Keratinocyte (primary cell): ENCODE measurements around the gene OR14J1. TPM values are rescaled to one million over a fixed set of nuclear protein-coding genes. Genes with fewer than 3 reads are reported as not detected.

ENCODE experiments used
- DNase-seq: peaks from one replicate; pipeline ENCODE4 v3.0.0-alpha.2; 2011; ENCODE audit warnings: low read depth, missing footprints, low spot score
- FAIRE-seq: peaks from 2 replicates; lab custom pipeline; 2011; peaks lifted over from hg19 to GRCh38; lab: Jason Lieb, UNC
- H2AFZ ChIP-seq: 2 replicates; pipeline ENCODE4 v1.6.0; 2012; ENCODE audit warnings: low read length, control low read depth, inconsistent platforms; ENCODE audit not compliant: control insufficient read depth
- H3K27ac ChIP-seq: 2 replicates; pipeline ENCODE4 v1.5.1; 2011; ENCODE audit warnings: low read length; ENCODE audit not compliant: control insufficient read depth, insufficient read depth
- H3K27me3 ChIP-seq: 3 replicates; pipeline ENCODE4 v1.6.0; 2011; ENCODE audit warnings: low read length; ENCODE audit not compliant: control insufficient read depth, insufficient read depth; ENCODE audit errors: extremely low read depth
- H3K36me3 ChIP-seq, 2 experiments: 2 replicates in 1 of 2; 3 replicates in 1 of 2; pipeline ENCODE4 v1.5.1; 2011; ENCODE audit warnings: low read length in 2 of 2, mild to moderate bottlenecking in 1 of 2; ENCODE audit not compliant: control insufficient read depth in 2 of 2, insufficient read depth in 2 of 2; ENCODE audit errors: extremely low read depth in 1 of 2
- H3K4me1 ChIP-seq: 3 replicates; pipeline ENCODE4 v1.5.1; 2011; ENCODE audit warnings: low read length; ENCODE audit not compliant: control insufficient read depth, insufficient read depth; ENCODE audit errors: extremely low read depth
- H3K4me2 ChIP-seq: 3 replicates; pipeline ENCODE4 v1.6.0; 2011; ENCODE audit warnings: low read depth, low read length; ENCODE audit not compliant: control insufficient read depth, insufficient read depth; ENCODE audit errors: extremely low read depth
- H3K4me3 ChIP-seq, 3 experiments: fragments of 200-600 bp in 1 of 3; sonication (generic) in 1 of 3; 2 replicates in 2 of 3; 3 replicates in 1 of 3; pipeline ENCODE4 v1.5.1; 2011 to 2016; ENCODE audit warnings: low read length in 3 of 3, mild to moderate bottlenecking in 3 of 3, control low read depth in 2 of 3, inconsistent platforms in 1 of 3, low read depth in 1 of 3, mixed read lengths in 1 of 3, mixed run types in 1 of 3, moderate library complexity in 1 of 3; ENCODE audit not compliant: control insufficient read depth in 2 of 3, insufficient read depth in 2 of 3; ENCODE audit errors: extremely low read depth in 1 of 3
- H3K79me2 ChIP-seq: 2 replicates; pipeline ENCODE4 v1.6.0; 2012; ENCODE audit warnings: low read length; ENCODE audit not compliant: control insufficient read depth, insufficient read depth
- H3K9ac ChIP-seq: 3 replicates; pipeline ENCODE4 v1.6.0; 2011; ENCODE audit warnings: low read length; ENCODE audit not compliant: control insufficient read depth, insufficient read depth; ENCODE audit errors: extremely low read depth
- H3K9me1 ChIP-seq: 3 replicates; pipeline ENCODE4 v1.6.0; 2011; ENCODE audit warnings: low read length; ENCODE audit not compliant: control insufficient read depth, insufficient read depth; ENCODE audit errors: extremely low read depth
- H3K9me3 ChIP-seq: 2 replicates; pipeline ENCODE4 v1.5.1; 2012; ENCODE audit warnings: low read depth, low read length; ENCODE audit not compliant: control insufficient read depth
- H4K20me1 ChIP-seq: 3 replicates; pipeline ENCODE4 v1.6.0; 2011; ENCODE audit warnings: low read length; ENCODE audit not compliant: control insufficient read depth, insufficient read depth; ENCODE audit errors: extremely low read depth
- EZH2 ChIP-seq: IDR thresholded peaks from one replicate; pipeline ENCODE4 v1.6.1; 2012; ENCODE audit warnings: inconsistent platforms, mild to moderate bottlenecking, low read length, moderate library complexity
- dilution Hi-C: fragments of 300-500 bp; cut with MboI; formaldehyde crosslinking; loops from one replicate; pipeline ENCODE4 v1.7.0; 2020; ENCODE audit warnings: low sequenced_read_pairs; ENCODE audit not compliant: extremely low pct_ligation_motif_present
- polyA plus RNA-seq, 5 experiments: library from polyadenylated mRNA; depleted of rRNA in 3 of 5; stranded (reverse) in 3 of 5; stranded (forward) in 1 of 5; unstranded in 1 of 5; fragments of >200 nt; gene quantifications; 1 replicate in 1 of 5; 2 replicates in 3 of 5; 3 replicates in 1 of 5; pipeline versions ENCODE4 v1.2.1 to v1.2.3, GENCODE V29; 2011 to 2012; ENCODE audit warnings: missing spikeins in 2 of 5, low read depth in 1 of 5, low replicate concordance in 1 of 5
- TF ChIP-seq, protein P1 (sequence below), 3 experiments: IDR thresholded peaks in 1 of 3; conservative IDR thresholded peaks in 1 of 3; optimal IDR thresholded peaks in 1 of 3; 2 replicates in 2 of 3; 3 replicates in 1 of 3; pipeline versions ENCODE3 to v1.5.1; 2011; ENCODE audit warnings: low read length in 3 of 3, mild to moderate bottlenecking in 3 of 3, moderate library complexity in 2 of 3, control low read depth in 1 of 3, inconsistent platforms in 1 of 3; ENCODE audit not compliant: insufficient read depth in 2 of 3; ENCODE audit errors: extremely low read depth in 1 of 3

The OR14J1 gene
- polyA plus RNA-seq, 1 donor (not counting 4 experiments of a cell fraction or from before 2014, with no cell fraction given): not detected

DNA sequence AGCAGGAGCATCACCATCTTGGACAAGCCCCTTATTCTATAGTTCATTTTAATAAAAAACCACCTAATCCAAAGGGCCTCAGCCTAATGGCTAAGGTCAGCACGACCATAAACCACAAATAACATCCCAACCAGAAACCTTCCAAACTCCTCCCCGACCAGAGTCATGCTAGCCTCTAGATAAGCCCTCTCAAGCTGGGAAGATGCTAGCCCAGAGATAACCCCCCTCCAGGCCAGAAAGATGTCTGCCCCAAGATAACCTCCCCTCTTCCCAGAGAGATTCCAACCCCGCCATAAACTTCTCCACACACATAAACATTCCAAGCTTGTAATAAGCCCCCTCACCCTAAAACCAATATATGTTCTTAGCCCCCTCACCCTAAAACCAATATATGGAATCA lies 38.5 kb upstream of the OR14J1 start:
- H3K9ac ChIP-seq: no peak overlapping the region
- no peak overlapping the region for H2AFZ ChIP-seq
- no peaks in the 10 kb centered on the region for H3K9me3 ChIP-seq
- dilution Hi-C loops: no loop called here
- H3K9me1 ChIP-seq: no peaks in the 10 kb centered on the region
- DNase-seq (no peak), FAIRE-seq (no peak)
- no peak overlapping the region for H3K4me2 ChIP-seq
- no peaks in the 10 kb centered on the region for H3K4me1 ChIP-seq
- H3K27ac ChIP-seq: no peak overlapping the region
- no peaks in the 10 kb centered on the region for H4K20me1 ChIP-seq
- no peaks in the 10 kb centered on the region for H3K79me2 ChIP-seq
- H3K4me3 ChIP-seq: no peak overlapping the region
- TF ChIP-seq EZH2: no peak
- TF ChIP-seq, protein P1, sequence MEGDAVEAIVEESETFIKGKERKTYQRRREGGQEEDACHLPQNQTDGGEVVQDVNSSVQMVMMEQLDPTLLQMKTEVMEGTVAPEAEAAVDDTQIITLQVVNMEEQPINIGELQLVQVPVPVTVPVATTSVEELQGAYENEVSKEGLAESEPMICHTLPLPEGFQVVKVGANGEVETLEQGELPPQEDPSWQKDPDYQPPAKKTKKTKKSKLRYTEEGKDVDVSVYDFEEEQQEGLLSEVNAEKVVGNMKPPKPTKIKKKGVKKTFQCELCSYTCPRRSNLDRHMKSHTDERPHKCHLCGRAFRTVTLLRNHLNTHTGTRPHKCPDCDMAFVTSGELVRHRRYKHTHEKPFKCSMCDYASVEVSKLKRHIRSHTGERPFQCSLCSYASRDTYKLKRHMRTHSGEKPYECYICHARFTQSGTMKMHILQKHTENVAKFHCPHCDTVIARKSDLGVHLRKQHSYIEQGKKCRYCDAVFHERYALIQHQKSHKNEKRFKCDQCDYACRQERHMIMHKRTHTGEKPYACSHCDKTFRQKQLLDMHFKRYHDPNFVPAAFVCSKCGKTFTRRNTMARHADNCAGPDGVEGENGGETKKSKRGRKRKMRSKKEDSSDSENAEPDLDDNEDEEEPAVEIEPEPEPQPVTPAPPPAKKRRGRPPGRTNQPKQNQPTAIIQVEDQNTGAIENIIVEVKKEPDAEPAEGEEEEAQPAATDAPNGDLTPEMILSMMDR (optimal IDR thresholded peaks at IDR 0.05 in 1 of 3, IDR thresholded peaks at IDR 0.05 in 1 of 3, conservative IDR thresholded peaks at IDR 0.05 in 1 of 3; ENCODE audit: extremely low read depth in 1 of 3, insufficient read depth in 2 of 3, low read length in 3 of 3): no peak
- H3K27me3 ChIP-seq: no peaks in the 10 kb centered on the region
- no peaks in the 10 kb centered on the region for H3K36me3 ChIP-seq

DNA sequence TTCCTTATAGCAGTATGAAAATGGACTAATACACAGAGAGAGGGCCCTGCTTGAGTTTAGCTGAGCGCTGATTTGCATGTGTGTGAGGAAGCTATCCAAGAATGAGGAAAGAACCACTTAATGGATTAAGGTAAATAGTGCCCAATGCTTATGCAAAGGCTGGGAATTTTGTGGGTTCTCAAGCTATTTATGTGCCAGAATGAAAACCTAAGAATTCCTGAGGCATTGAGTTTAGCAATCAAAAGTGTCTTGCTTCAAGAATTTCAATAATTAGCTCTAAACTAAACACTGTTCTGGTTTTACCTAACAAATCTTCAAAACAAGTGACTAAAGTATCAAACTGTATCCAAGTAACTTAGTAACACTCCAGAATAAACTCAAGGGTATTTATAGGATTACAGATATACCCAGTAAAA lies 7.0 kb upstream of the OR14J1 start:
- Histone ChIP-seq H3K9me3 (no peaks in the 10 kb centered on the region), H3K9ac (no peak overlapping the region), H3K79me2 (no peaks in the 10 kb centered on the region), H3K27me3 (no peaks in the 10 kb centered on the region), H3K4me3 (no peak overlapping the region), H3K36me3 (no peaks in the 10 kb centered on the region), H3K27ac (no peak overlapping the region), H3K4me2 (no peak overlapping the region), H3K4me1 (no peaks in the 10 kb centered on the region), H4K20me1 (no peaks in the 10 kb centered on the region), H3K9me1 (no peaks in the 10 kb centered on the region), H2AFZ (no peak overlapping the region)
- FAIRE-seq (no peak), DNase-seq (no peak)
- no peak for TF ChIP-seq EZH2
- TF ChIP-seq, protein P1 (optimal IDR thresholded peaks at IDR 0.05 in 1 of 3, IDR thresholded peaks at IDR 0.05 in 1 of 3, conservative IDR thresholded peaks at IDR 0.05 in 1 of 3; ENCODE audit: extremely low read depth in 1 of 3, insufficient read depth in 2 of 3, low read length in 3 of 3): no peak
- dilution Hi-C loops: no loop called here
